Neural progenitor cell (in vitro differentiated cells): ENCODE measurements around the gene FYB2.

Experiments
- CTCF ChIP-seq: fragments of 200-600 bp; sonication (generic); IDR thresholded peaks from 2 replicates; pipeline ENCODE4 v1.5.1; 2017; ENCODE audit warnings: antibody characterized with exemption, mild to moderate bottlenecking
- EZH2 ChIP-seq: fragments of 200-600 bp; sonication (generic); IDR thresholded peaks from 2 replicates; pipeline ENCODE4 v1.6.1; 2017; ENCODE audit warnings: antibody characterized with exemption, mild to moderate bottlenecking, moderate library complexity

DNA sequence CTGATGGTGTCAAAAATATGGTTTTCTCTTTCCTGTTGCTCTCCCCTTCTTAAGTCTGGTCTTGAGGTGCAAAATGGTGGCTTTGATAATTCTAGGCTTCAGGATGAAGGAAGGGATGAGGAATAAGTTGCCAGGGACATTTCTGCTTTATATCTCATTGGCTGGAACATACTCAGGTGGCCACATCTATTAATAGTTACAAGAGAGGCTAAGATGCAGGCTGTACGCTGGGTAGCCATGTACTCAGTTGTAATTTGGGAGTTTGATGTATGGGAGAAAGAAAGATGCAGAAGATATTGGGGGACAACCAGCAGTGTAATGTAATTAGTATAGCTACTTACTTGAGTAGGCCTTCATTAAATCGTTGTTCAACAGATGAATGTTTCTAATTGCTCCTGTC, 148.9 kb downstream of the FYB2 start:
- TF ChIP-seq CTCF, result no peak
- TF ChIP-seq EZH2, result no peak
